B cell (primary cell): ENCODE data around the gene RAI2. TPM values are rescaled to one million over a fixed set of nuclear protein-coding genes. Genes with fewer than 3 reads are reported as not detected.
"Not testable (repeated sequence)": the region's sequence is repeated elsewhere in the genome, so short reads cannot be mapped to it uniquely, and the experiment has no call there.

Experiments
- ATAC-seq: fragments of 200-7000 bp; cut with Tn5 transposase; one replicate; pipeline ENCODE4 v1.10.0; 2021; ENCODE audit warnings: low read depth, mild to moderate bottlenecking, moderate number of reproducible peaks, moderate library complexity
- CTCF ChIA-PET: fragments of 350-600 bp; sonication (Branson Sonifier 250); formaldehyde crosslinking; loops from one replicate; lab custom pipeline; 2021; ENCODE audit warnings: antibody characterized with exemption, inconsistent platforms; lab: Charles Lee
- POLR2A ChIA-PET: fragments of 350-600 bp; sonication (Branson Sonifier 250); formaldehyde crosslinking; loops from one replicate; lab custom pipeline; 2021; ENCODE audit warnings: antibody characterized with exemption; lab: Charles Lee
- DNase-seq: peaks from one replicate; pipeline ENCODE4 v3.0.0; 2013
- H2AFZ ChIP-seq: 2 replicates; pipeline ENCODE4 v1.6.1; 2012; ENCODE audit warnings: mild to moderate bottlenecking, low read depth, low read length; ENCODE audit not compliant: insufficient read depth, poor library complexity, severe bottlenecking
- H3K27ac ChIP-seq, 2 donors: 1 replicate in 1 of 2; 2 replicates in 1 of 2; pipeline ENCODE4 v1.5.1; 2012 to 2013; ENCODE audit warnings: low read length in 2 of 2, mild to moderate bottlenecking in 2 of 2, moderate library complexity in 1 of 2
- H3K27me3 ChIP-seq, 4 experiments: fragments of 200-600 bp in 1 of 4; sonication (generic) in 1 of 4; replicated peaks in 1 of 4; 1 replicate in 2 of 4; 2 replicates in 2 of 4; pipeline versions ENCODE4 v1.6.1 to v1.7.0; 2013 to 2016; ENCODE audit warnings: low read length in 3 of 4, mild to moderate bottlenecking in 2 of 4, mixed read lengths in 1 of 4, moderate library complexity in 1 of 4; ENCODE audit not compliant: insufficient read depth in 4 of 4, control insufficient read depth in 3 of 4; ENCODE audit errors: control extremely low read depth in 1 of 4
- H3K36me3 ChIP-seq, 2 experiments: replicated peaks in 1 of 2; 1 replicate in 1 of 2; 2 replicates in 1 of 2; pipeline versions ENCODE4 v1.6.1 to v1.7.1; 2013; ENCODE audit warnings: low read length in 1 of 2; ENCODE audit not compliant: insufficient read depth in 2 of 2, control insufficient read depth in 1 of 2; ENCODE audit errors: control extremely low read depth in 1 of 2, extremely low read depth in 1 of 2
- H3K4me1 ChIP-seq, 2 donors: fragments of 200-600 bp in 1 of 2; sonication (generic) in 1 of 2; 1 replicate in 1 of 2; 2 replicates in 1 of 2; pipeline versions ENCODE4 v1.5.1 to v1.6.1; 2013 to 2017; ENCODE audit warnings: low read length in 2 of 2; ENCODE audit not compliant: control insufficient read depth in 2 of 2, insufficient read depth in 2 of 2
- H3K4me2 ChIP-seq: replicated peaks from 2 replicates; pipeline ENCODE3; 2012; ENCODE audit warnings: mild to moderate bottlenecking, low read depth, low read length; ENCODE audit not compliant: poor library complexity, severe bottlenecking
- H3K4me3 ChIP-seq, 5 experiments: fragments of 200-600 bp in 1 of 5; sonication (generic) in 1 of 5; 1 replicate in 3 of 5; 2 replicates in 2 of 5; pipeline versions ENCODE4 v1.5.1 to v1.7.0; 2011 to 2016; ENCODE audit warnings: low read length in 4 of 5, mild to moderate bottlenecking in 4 of 5, low read depth in 2 of 5, control low read depth in 1 of 5, moderate library complexity in 1 of 5; ENCODE audit not compliant: insufficient read depth in 1 of 5; ENCODE audit errors: control extremely low read depth in 1 of 5, extremely low read depth in 1 of 5
- H3K79me2 ChIP-seq: fragments of 200-600 bp; sonication (generic); one replicate; pipeline ENCODE4 v1.6.0; 2016; ENCODE audit warnings: low read length; ENCODE audit not compliant: control insufficient read depth, insufficient read depth
- H3K9ac ChIP-seq: fragments of 200-600 bp; sonication (generic); 2 replicates; pipeline ENCODE4 v1.6.1; 2017; ENCODE audit warnings: mild to moderate bottlenecking, low read length, moderate library complexity
- H3K9me3 ChIP-seq, 3 donors: one replicate each; pipeline versions ENCODE4 v1.6.1 to v1.7.1; 2013; ENCODE audit warnings: low read length in 2 of 3; ENCODE audit not compliant: control insufficient read depth in 2 of 3, insufficient read depth in 1 of 3; ENCODE audit errors: control extremely low read depth in 1 of 3
- H4K20me1 ChIP-seq: 2 replicates; pipeline ENCODE4 v1.6.0; 2012; ENCODE audit warnings: mild to moderate bottlenecking, low read length; ENCODE audit not compliant: insufficient read depth, control insufficient read depth, poor library complexity, severe bottlenecking
- H3K27ac Mint-ChIP-seq: one replicate; pipeline ENCODE4 v1.8.0; 2021; ENCODE audit warnings: mixed read lengths
- H3K27me3 Mint-ChIP-seq: one replicate; pipeline ENCODE4 v1.8.0; 2021; ENCODE audit warnings: mixed read lengths
- H3K4me1 Mint-ChIP-seq: one replicate; pipeline ENCODE4 v1.8.0; 2021; ENCODE audit warnings: mixed read lengths
- H3K4me3 Mint-ChIP-seq: one replicate; pipeline ENCODE4 v1.8.0; 2021; ENCODE audit warnings: mixed read lengths
- H3K9me3 Mint-ChIP-seq: one replicate; pipeline ENCODE4 v1.8.0; 2022; ENCODE audit warnings: mixed read lengths; ENCODE audit not compliant: insufficient read depth
- CTCF ChIP-seq: fragments of 200-600 bp; IDR thresholded peaks from one replicate; pipeline ENCODE4 v1.8.0; 2022; ENCODE audit warnings: antibody characterized with exemption, mild to moderate bottlenecking
- EZH2 ChIP-seq: IDR thresholded peaks from 2 replicates; pipeline ENCODE4 v1.6.1; 2012; ENCODE audit warnings: borderline replicate concordance, low read depth, mild to moderate bottlenecking, moderate library complexity, low read length; ENCODE audit not compliant: insufficient read depth, poor library complexity, severe bottlenecking
- WGBS: methylation state at CpG from one replicate; pipeline ENCODE4 v1.1.5; 2013; ENCODE audit warnings: missing lambda C conversion rate; ENCODE audit not compliant: insufficient coverage; 5-methylcytosine and 5-hydroxymethylcytosine counted together
- intact Hi-C: fragments of 100-400 bp; cut with micrococcal nuclease; formaldehyde crosslinking; loops from one replicate; pipeline ENCODE4 v1.10.0; 2022
- polyA plus RNA-seq: library from polyadenylated mRNA; depleted of rRNA; stranded (reverse); fragments of >200 nt; gene quantifications from 2 replicates; pipeline ENCODE4 v1.2.3, GENCODE V29; 2012
- total RNA-seq, 2 donors: library from RNA; stranded (reverse); fragments of 120-200 nt in 1 of 2; gene quantifications; 1 replicate in 1 of 2; 2 replicates in 1 of 2; pipeline versions ENCODE4 v1.2.3 to v1.2.4, GENCODE V29; 2013 to 2022

Gene RAI2
- total and polyA plus RNA-seq, 2 donors (not counting 1 experiment from before 2014, with no cell fraction given) = not detected

GRCh38 chrX:17788439-17788838 lies 72.7 kb downstream of the RAI2 start:
- H3K4me3 ChIP-seq = no peak overlapping the region
- WGBS = 17% methylated on average over 1 of the region's 4 CpGs
- H3K4me3 Mint-ChIP-seq = no peak overlapping the region

GRCh38 chrX:17787557-17787956 lies 73.5 kb downstream of the RAI2 start:
- no peak overlapping the region for H3K27ac ChIP-seq
- WGBS = no CpG with 5 or more reads among the region's 11 CpGs
- no peak overlapping the region for H3K4me2 ChIP-seq
- ChIA-PET POLR2A (no interaction called here), CTCF (no interaction called here)
- H3K27me3 ChIP-seq = peaks cover 0 to 3% (median 0%) of the 10 kb centered on the region in 4 experiments
- no peaks in the 10 kb centered on the region for H4K20me1 ChIP-seq
- Mint-ChIP-seq H3K4me3 (no peak overlapping the region), H3K27me3 (peaks cover 11% of the 10 kb centered on the region), H3K9me3 (no peaks in the 10 kb centered on the region), H3K4me1 (no peaks in the 10 kb centered on the region), H3K27ac (no peak overlapping the region)
- ATAC-seq (no peak), DNase-seq (no peak)
- no peak overlapping the region for H3K4me3 ChIP-seq
- no peaks in the 10 kb centered on the region for H3K36me3 ChIP-seq
- no peaks in the 10 kb centered on the region for H3K79me2 ChIP-seq
- no peaks in the 10 kb centered on the region for H3K9me3 ChIP-seq
- no peak overlapping the region for H3K9ac ChIP-seq
- intact Hi-C loops = no loop called here
- TF ChIP-seq CTCF = no peak
- TF ChIP-seq EZH2 = no peak
- no peak overlapping the region for H2AFZ ChIP-seq
- no peaks in the 10 kb centered on the region for H3K4me1 ChIP-seq

More at GRCh38 chrX:17788439-17788838, 72.7 kb downstream of the RAI2 start:
- ChIA-PET POLR2A (no interaction called here), CTCF (interaction anchor here (1.0 kb wide), 2 partner anchors 9 to 589 kb away, joined by 3 read pairs; no protein-coding TSS in a partner anchor)
- Histone ChIP-seq H4K20me1 (no peaks in the 10 kb centered on the region), H2AFZ (no peak overlapping the region), H3K9ac (no peak overlapping the region), H3K4me2 (no peak overlapping the region), H3K27me3 (peaks cover 0 to 3% (median 0%) of the 10 kb centered on the region in 4 experiments), H3K27ac (no peak overlapping the region), H3K79me2 (no peaks in the 10 kb centered on the region), H3K9me3 (no peaks in the 10 kb centered on the region), H3K36me3 (no peaks in the 10 kb centered on the region), H3K4me1 (no peaks in the 10 kb centered on the region)
- Mint-ChIP-seq H3K4me1 (no peaks in the 10 kb centered on the region), H3K9me3 (no peaks in the 10 kb centered on the region), H3K27ac (no peak overlapping the region), H3K27me3 (peaks cover 11% of the 10 kb centered on the region)
- ATAC-seq (no peak), DNase-seq (peak; percentile 29)
- intact Hi-C loops = no loop called here
- peak; percentile 65 for TF ChIP-seq CTCF
- no peak for TF ChIP-seq EZH2

GRCh38 chrX:17786554-17787347 lies 74.3 kb downstream of the RAI2 start:
- intact Hi-C loops, POLR2A ChIA-PET, H3K79me2 ChIP-seq, H2AFZ ChIP-seq, CTCF ChIA-PET, H3K4me1 Mint-ChIP-seq, H3K9ac ChIP-seq, H3K27me3 ChIP-seq, H3K4me3 Mint-ChIP-seq, H3K4me3 ChIP-seq, DNase-seq, H3K27ac ChIP-seq, H3K9me3 Mint-ChIP-seq, H3K27ac Mint-ChIP-seq, H3K36me3 ChIP-seq, H3K9me3 ChIP-seq, H3K4me1 ChIP-seq, H3K27me3 Mint-ChIP-seq, H3K4me2 ChIP-seq, ATAC-seq, H4K20me1 ChIP-seq: not testable (repeated sequence)
- WGBS = 100% methylated on average over 7 of the region's 31 CpGs
